ENCODE results near the gene PAQR4.

- no peak for TF ChIP-seq CTCF (IDR thresholded peaks at IDR 0.05)
- TF ChIP-seq POLR2A (IDR thresholded peaks at IDR 0.05), result no peak
These were observed 8.8 kb upstream of the PAQR4 start for GRCh38 chr16:2960183-2961010.

Data from esophagus squamous epithelium (tissue), 4 donors.